Neuronal stem cell (in vitro differentiated cells): ENCODE measurements around the gene ENDOD1.

ENCODE experiments used
- DNase-seq: peaks from one replicate; pipeline ENCODE4 v3.0.0-alpha.2; 2013; ENCODE audit warnings: low spot score
- H2AFZ ChIP-seq: one replicate; pipeline ENCODE4 v1.6.1; 2013; ENCODE audit warnings: mild to moderate bottlenecking, low read length, inconsistent platforms
- H2AK5ac ChIP-seq: 2 replicates; pipeline ENCODE4 v1.6.1; 2013; ENCODE audit warnings: low read depth, mild to moderate bottlenecking, inconsistent platforms, low read length, moderate library complexity, mixed read lengths
- H2BK120ac ChIP-seq: 2 replicates; pipeline ENCODE4 v1.6.1; 2013; ENCODE audit warnings: low read depth, mild to moderate bottlenecking, inconsistent platforms, low read length, moderate library complexity, mixed read lengths
- H2BK12ac ChIP-seq: one replicate; pipeline ENCODE4 v1.6.1; 2013; ENCODE audit warnings: low read length, inconsistent platforms
- H2BK15ac ChIP-seq: 2 replicates; pipeline ENCODE4 v1.6.1; 2013; ENCODE audit warnings: mild to moderate bottlenecking, low read length, inconsistent platforms, mixed read lengths
- H2BK5ac ChIP-seq: one replicate; pipeline ENCODE4 v1.6.1; 2013; ENCODE audit warnings: inconsistent platforms, mild to moderate bottlenecking, low read length, moderate library complexity
- H3K14ac ChIP-seq: one replicate; pipeline ENCODE4 v1.6.1; 2013; ENCODE audit warnings: low read length, inconsistent platforms
- H3K18ac ChIP-seq: 2 replicates; pipeline ENCODE4 v1.6.1; 2013; ENCODE audit warnings: low read length, inconsistent platforms
- H3K23ac ChIP-seq: 2 replicates; pipeline ENCODE4 v1.6.1; 2013; ENCODE audit warnings: low read depth, mild to moderate bottlenecking, mixed read lengths, low read length, inconsistent platforms; ENCODE audit not compliant: poor library complexity
- H3K27ac ChIP-seq: replicated peaks from 3 replicates; pipeline ENCODE4 v1.5.1; 2013; ENCODE audit warnings: low read length, inconsistent platforms
- H3K27me3 ChIP-seq, 3 experiments: 2 replicates each; pipeline ENCODE4 v1.6.1; 2013; ENCODE audit warnings: low read length in 3 of 3, mild to moderate bottlenecking in 2 of 3, inconsistent platforms in 1 of 3, low read depth in 1 of 3, mixed read lengths in 1 of 3, moderate library complexity in 1 of 3; ENCODE audit not compliant: control insufficient read depth in 3 of 3, insufficient read depth in 3 of 3
- H3K36me3 ChIP-seq, 2 donors: replicated peaks in 1 of 2; 2 replicates each; pipeline ENCODE4 v1.6.1; 2013; ENCODE audit warnings: low read length in 2 of 2; ENCODE audit not compliant: control insufficient read depth in 2 of 2, insufficient read depth in 2 of 2
- H3K4ac ChIP-seq: 2 replicates; pipeline ENCODE4 v1.6.1; 2013; ENCODE audit warnings: inconsistent platforms, mild to moderate bottlenecking, low read length, moderate library complexity
- H3K4me1 ChIP-seq, 2 donors: 1 replicate in 1 of 2; 2 replicates in 1 of 2; pipeline ENCODE4 v1.6.1; 2013; ENCODE audit warnings: low read length in 2 of 2, low read depth in 1 of 2; ENCODE audit not compliant: control insufficient read depth in 2 of 2, insufficient read depth in 1 of 2
- H3K4me2 ChIP-seq: one replicate; pipeline ENCODE4 v1.6.1; 2013; ENCODE audit warnings: mild to moderate bottlenecking, low read length, inconsistent platforms; ENCODE audit not compliant: insufficient read depth, poor library complexity, severe bottlenecking
- H3K4me3 ChIP-seq, 2 donors: 2 replicates each; pipeline ENCODE4 v1.5.1; 2013; ENCODE audit warnings: low read length in 2 of 2, mild to moderate bottlenecking in 2 of 2, inconsistent platforms in 1 of 2, moderate library complexity in 1 of 2
- H3K79me1 ChIP-seq: one replicate; pipeline ENCODE4 v1.6.1; 2013; ENCODE audit warnings: low read depth, mild to moderate bottlenecking, inconsistent platforms, low read length, moderate library complexity
- H3K9ac ChIP-seq: one replicate; pipeline ENCODE4 v1.6.1; 2013; ENCODE audit warnings: mild to moderate bottlenecking, low read depth, low read length, inconsistent platforms; ENCODE audit not compliant: poor library complexity
- H3K9me3 ChIP-seq, 2 donors: replicated peaks in 1 of 2; 2 replicates each; pipeline versions ENCODE3 to v1.6.1; 2013; ENCODE audit warnings: low read length in 2 of 2, mild to moderate bottlenecking in 2 of 2, inconsistent platforms in 1 of 2, low read depth in 1 of 2, mixed read lengths in 1 of 2, moderate library complexity in 1 of 2; ENCODE audit not compliant: control insufficient read depth in 2 of 2, insufficient read depth in 1 of 2
- H4K8ac ChIP-seq: one replicate; pipeline ENCODE4 v1.6.1; 2013; ENCODE audit warnings: low read depth, mild to moderate bottlenecking, inconsistent platforms, low read length, moderate library complexity
- H4K91ac ChIP-seq: one replicate; pipeline ENCODE4 v1.6.1; 2013; ENCODE audit warnings: low read length, low read depth, mild to moderate bottlenecking, inconsistent platforms; ENCODE audit not compliant: poor library complexity
- WGBS, 2 donors: extraction: QIAGEN DNeasy Blood & Tissue Kit; methylation state at CpG; one replicate each; pipeline ENCODE4 v1.1.7; 2013; ENCODE audit warnings: missing lambda C conversion rate in 2 of 2, mixed read lengths in 1 of 2; ENCODE audit not compliant: insufficient read length in 2 of 2, insufficient replicate concordance in 1 of 2; ENCODE audit errors: extremely low coverage in 2 of 2; 5-methylcytosine and 5-hydroxymethylcytosine counted together

Gene ENDOD1

DNA sequence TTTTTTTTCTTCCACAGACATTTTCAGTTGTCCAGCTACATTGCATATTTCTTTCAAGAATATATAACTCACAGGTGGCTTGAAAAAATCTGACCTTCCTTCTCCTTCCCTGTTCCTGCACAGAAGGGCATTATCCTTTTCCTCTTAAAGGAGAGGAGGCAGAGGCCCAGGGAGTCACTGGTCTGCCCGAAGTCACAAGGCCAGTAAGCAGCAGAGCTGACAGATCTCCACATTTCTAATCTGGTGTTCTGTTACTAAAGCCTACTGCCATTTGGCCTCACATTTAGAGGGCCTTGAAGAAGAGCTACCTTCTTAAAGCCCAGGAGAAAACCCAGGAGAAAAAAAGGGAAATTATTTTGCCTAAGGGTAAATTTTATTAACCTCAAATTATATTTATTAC is 12.3 kb downstream of the ENDOD1 start:
- Histone ChIP-seq H2BK15ac (no peak overlapping the region), H2BK5ac (no peak overlapping the region), H4K8ac (no peak overlapping the region), H3K9me3 (no peaks in the 10 kb centered on the region), H3K4ac (no peak overlapping the region), H3K36me3 (no peaks in the 10 kb centered on the region), H2BK12ac (no peak overlapping the region), H4K91ac (no peak overlapping the region), H2BK120ac (no peak overlapping the region), H2AFZ (no peak overlapping the region), H3K9ac (no peak overlapping the region), H3K27ac (no peak overlapping the region), H3K4me1 (peaks cover 1 to 2% of the 10 kb centered on the region in 2 donors), H3K14ac (no peak overlapping the region), H3K4me2 (no peak overlapping the region), H3K4me3 (no peak overlapping the region), H3K27me3 (no peaks in the 10 kb centered on the region), H3K18ac (no peak overlapping the region), H3K23ac (no peak overlapping the region), H2AK5ac (no peak overlapping the region), H3K79me1 (no peaks in the 10 kb centered on the region)
- no peak for DNase-seq
- WGBS, 2 donors: no CpG with 5 or more reads among the region's 1 CpG

DNA sequence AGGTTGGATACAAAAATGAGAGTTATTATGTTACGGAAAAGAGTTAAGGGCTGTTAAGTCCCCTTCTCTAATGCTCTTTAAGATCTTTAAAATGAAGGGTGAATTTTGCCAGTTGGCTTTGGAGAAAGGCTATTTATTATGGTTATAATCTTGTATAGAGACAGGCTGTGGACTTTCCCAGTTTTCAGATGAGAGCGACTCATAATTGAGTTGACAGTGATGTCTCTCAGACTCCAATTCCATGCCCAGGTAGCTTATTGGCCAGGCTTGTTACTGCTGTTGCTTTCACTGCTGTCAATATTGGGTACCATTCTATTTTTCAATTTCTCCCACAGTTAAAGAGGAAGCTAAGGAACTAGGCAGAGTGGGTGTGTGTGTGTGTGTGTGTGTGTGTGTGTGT is 13.1 kb downstream of the ENDOD1 start:
- H3K27ac ChIP-seq: no peak overlapping the region
- peaks cover under 1 to 1% of the 10 kb centered on the region in 2 donors for H3K4me1 ChIP-seq
- no peak overlapping the region for H2BK15ac ChIP-seq
- no peak overlapping the region for H2BK5ac ChIP-seq
- no peak overlapping the region for H3K23ac ChIP-seq
- H3K9me3 ChIP-seq: no peaks in the 10 kb centered on the region
- no peak overlapping the region for H2BK120ac ChIP-seq
- H3K4ac ChIP-seq: no peak overlapping the region
- no peak overlapping the region for H3K14ac ChIP-seq
- no peak overlapping the region for H3K18ac ChIP-seq
- no peaks in the 10 kb centered on the region for H3K79me1 ChIP-seq
- DNase-seq: no peak
- no peak overlapping the region for H2AK5ac ChIP-seq
- 100% methylated on average over 1 of the region's 2 CpGs; no CpG with 5 or more reads in 1 of the 2 donors for WGBS, 2 donors
- H3K36me3 ChIP-seq: no peaks in the 10 kb centered on the region
- H3K9ac ChIP-seq: no peak overlapping the region
- H3K27me3 ChIP-seq: no peaks in the 10 kb centered on the region
- H2AFZ ChIP-seq: no peak overlapping the region
- H4K91ac ChIP-seq: no peak overlapping the region
- no peak overlapping the region for H3K4me3 ChIP-seq
- no peak overlapping the region for H3K4me2 ChIP-seq
- no peak overlapping the region for H2BK12ac ChIP-seq
- H4K8ac ChIP-seq: no peak overlapping the region

DNA sequence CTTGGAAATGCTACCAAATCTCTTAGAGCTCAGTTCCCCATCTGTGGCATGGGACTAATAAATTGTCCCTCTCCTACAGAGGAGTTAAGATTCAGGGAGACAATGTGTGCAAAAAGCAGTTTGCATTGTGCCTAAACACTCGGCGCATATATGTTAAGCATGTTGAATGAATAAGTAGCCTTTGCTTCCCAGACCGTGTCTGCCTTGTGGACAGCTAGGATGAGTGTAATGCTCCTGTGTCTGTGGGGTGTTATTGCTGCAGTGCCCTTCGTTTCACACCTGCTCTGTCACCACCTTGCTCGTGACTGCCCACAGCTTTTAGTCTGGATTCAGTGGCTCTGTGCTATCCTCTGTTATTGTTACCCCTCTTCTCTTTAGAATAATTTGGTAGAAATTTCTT is 14.1 kb downstream of the ENDOD1 start:
- DNase-seq: no peak
- Histone ChIP-seq H3K4me3 (no peak overlapping the region), H3K9ac (no peak overlapping the region), H3K14ac (no peak overlapping the region), H2BK5ac (no peak overlapping the region), H2AK5ac (no peak overlapping the region), H2BK15ac (no peak overlapping the region), H3K4ac (no peak overlapping the region), H3K4me2 (no peak overlapping the region), H3K36me3 (no peaks in the 10 kb centered on the region), H3K27ac (no peak overlapping the region), H3K23ac (no peak overlapping the region), H3K9me3 (no peaks in the 10 kb centered on the region), H2AFZ (no peak overlapping the region), H3K4me1 (peaks cover 0 to 7% of the 10 kb centered on the region in 2 donors), H4K8ac (no peak overlapping the region), H3K27me3 (no peaks in the 10 kb centered on the region), H3K79me1 (no peaks in the 10 kb centered on the region), H2BK12ac (no peak overlapping the region), H3K18ac (peak overlapping the region; percentile 7), H2BK120ac (no peak overlapping the region), H4K91ac (no peak overlapping the region)
- no CpG with 5 or more reads among the region's 5 CpGs for WGBS, 2 donors

DNA sequence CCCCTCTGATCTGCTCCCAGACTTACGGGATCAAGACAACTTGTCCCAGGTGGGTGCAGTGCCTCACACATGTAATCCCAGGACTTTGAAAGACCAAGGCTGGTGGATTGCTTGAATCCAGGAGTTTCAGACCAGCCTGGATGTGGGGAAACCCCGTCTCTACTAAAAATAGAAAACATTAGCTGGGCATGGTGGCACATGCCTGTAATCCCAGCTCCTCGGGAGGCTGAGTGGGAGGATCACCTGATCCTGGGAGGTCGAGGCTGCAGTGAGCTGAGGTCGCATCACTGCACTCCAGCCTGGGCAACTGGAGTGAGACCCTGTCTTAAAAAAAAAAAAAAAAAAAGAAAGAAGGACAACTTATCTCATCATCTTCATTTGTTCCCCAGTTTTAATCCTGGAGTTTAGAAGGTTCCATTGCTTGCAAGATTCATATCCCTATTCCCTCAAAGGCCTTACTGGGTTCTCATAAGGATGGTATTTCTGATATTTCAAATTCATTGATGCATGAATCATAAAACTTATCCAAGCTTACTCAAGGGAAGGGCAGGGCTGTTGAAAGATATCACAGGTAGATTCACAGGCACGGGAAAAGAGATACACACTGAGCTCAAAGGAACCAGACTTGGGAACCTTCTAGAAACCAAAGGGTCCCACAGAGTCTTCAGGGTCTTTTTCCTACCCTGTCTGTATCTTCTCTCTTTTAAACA is 14.6 kb downstream of the ENDOD1 start:
- Histone ChIP-seq H2AFZ (no peak overlapping the region), H2BK15ac (no peak overlapping the region), H3K9ac (no peak overlapping the region), H2BK120ac (no peak overlapping the region), H3K4me2 (no peak overlapping the region), H3K36me3 (no peaks in the 10 kb centered on the region), H2BK12ac (no peak overlapping the region), H2AK5ac (no peak overlapping the region), H3K27ac (no peak overlapping the region), H3K4me3 (no peak overlapping the region), H3K23ac (no peak overlapping the region), H3K79me1 (no peaks in the 10 kb centered on the region), H3K4me1 (peaks cover 0 to 11% of the 10 kb centered on the region in 2 donors), H4K91ac (no peak overlapping the region), H3K18ac (no peak overlapping the region), H4K8ac (no peak overlapping the region), H3K14ac (no peak overlapping the region), H3K4ac (no peak overlapping the region), H3K27me3 (no peaks in the 10 kb centered on the region), H2BK5ac (no peak overlapping the region), H3K9me3 (no peaks in the 10 kb centered on the region)
- DNase-seq: no peak
- no CpG with 5 or more reads among the region's 6 CpGs for WGBS, 2 donors
